Endometrial microvascular endothelial cells (primary cell): ENCODE data around the gene AUTS2. TPM values are rescaled to one million over a fixed set of nuclear protein-coding genes. Genes with fewer than 3 reads are reported as not detected.

Experiments
- in situ Hi-C: cut with HindIII; loops from 2 replicates; pipeline ENCODE4 v1.10.0; 2017; ENCODE audit warnings: low sequenced_read_pairs, low pct_unique_long_range_greater_than_20kb; ENCODE audit errors: inconsistent ontology term
- total RNA-seq: library from RNA; depleted of rRNA; stranded (reverse); fragments of >200 nt; gene quantifications from one replicate; pipeline ENCODE4 v1.2.3, GENCODE V29; 2015; ENCODE audit errors: inconsistent ontology term

The AUTS2 gene
- total RNA-seq, 1 donor from 2014 or later, result 0.09 TPM

- in situ Hi-C loops, result no loop called here
These were observed 821.5 kb downstream of the AUTS2 start for GRCh38 chr7:70419526-70420380.

- in situ Hi-C loops, result no loop called here
These were observed 822.0 kb downstream of the AUTS2 start for GRCh38 chr7:70420381-70420662.

- in situ Hi-C loops, result no loop called here
These were observed 823.0 kb downstream of the AUTS2 start for GRCh38 chr7:70421319-70421718.

- in situ Hi-C loops, result no loop called here
These were observed 828.1 kb downstream of the AUTS2 start for GRCh38 chr7:70426249-70426880.

- in situ Hi-C loops, result no loop called here
These were observed 834.3 kb downstream of the AUTS2 start for GRCh38 chr7:70432567-70433001.

- in situ Hi-C loops, result no loop called here
These were observed 836.1 kb downstream of the AUTS2 start for GRCh38 chr7:70434376-70434775.

GRCh38 chr7:70434821-70435220 is 836.5 kb downstream of the AUTS2 start:
- in situ Hi-C loops, result no loop called here

GRCh38 chr7:70435634-70436033 is 837.4 kb downstream of the AUTS2 start:
- in situ Hi-C loops, result no loop called here

GRCh38 chr7:70436790-70437350 is 838.6 kb downstream of the AUTS2 start:
- in situ Hi-C loops, result no loop called here

GRCh38 chr7:70439651-70440050 is 841.4 kb downstream of the AUTS2 start:
- in situ Hi-C loops, result no loop called here

GRCh38 chr7:70446448-70447143 is 848.3 kb downstream of the AUTS2 start:
- in situ Hi-C loops, result no loop called here

- in situ Hi-C loops, result no loop called here
These were observed 850.1 kb downstream of the AUTS2 start for GRCh38 chr7:70448312-70448906.

- in situ Hi-C loops, result loop anchor here (25.0 kb wide), 1 partner anchor 113 kb away; no protein-coding TSS in a partner anchor
These were observed 852.5 kb downstream of the AUTS2 start for GRCh38 chr7:70450731-70451130.

- in situ Hi-C loops, result loop anchor here (25.0 kb wide), 1 partner anchor 119 kb away; no protein-coding TSS in a partner anchor
These were observed 857.6 kb downstream of the AUTS2 start for GRCh38 chr7:70455925-70456324.

- in situ Hi-C loops, result loop anchor here (25.0 kb wide), 1 partner anchor 119 kb away; no protein-coding TSS in a partner anchor
These were observed 858.4 kb downstream of the AUTS2 start for GRCh38 chr7:70456719-70457118.

GRCh38 chr7:70457482-70457881 is 859.2 kb downstream of the AUTS2 start:
- in situ Hi-C loops, result loop anchor here (25.0 kb wide), 1 partner anchor 120 kb away; no protein-coding TSS in a partner anchor

GRCh38 chr7:70457883-70458680 is 859.8 kb downstream of the AUTS2 start:
- in situ Hi-C loops, result loop anchor here (25.0 kb wide), 1 partner anchor 121 kb away; no protein-coding TSS in a partner anchor

- in situ Hi-C loops, result loop anchor here (25.0 kb wide), 1 partner anchor 121 kb away; no protein-coding TSS in a partner anchor
These were observed 860.5 kb downstream of the AUTS2 start for GRCh38 chr7:70458745-70459144.
